A673 (cell line): ENCODE results near the gene THUMPD3.

Experiments
- CTCF ChIP-seq: fragments of 300-800, 200-600 bp; sonication (generic); conservative IDR thresholded peaks from 2 replicates; pipeline ENCODE4 v1.5.1; 2017; ENCODE audit warnings: low read depth, mild to moderate bottlenecking, antibody characterized with exemption, low read length, moderate library complexity, mixed read lengths
- EZH2 ChIP-seq: fragments of 200-600 bp; sonication (generic); IDR thresholded peaks from 2 replicates; pipeline ENCODE4 v1.6.1; 2017; ENCODE audit warnings: borderline replicate concordance, low read depth, mild to moderate bottlenecking, mixed read lengths, antibody characterized with exemption, low read length; ENCODE audit not compliant: poor library complexity, severe bottlenecking

- TF ChIP-seq CTCF (no peak), EZH2 (no peak)
Observed at GRCh38 chr3:9387322-9387655, 24.4 kb downstream of the THUMPD3 start.
